ENCODE data around the gene LINC01488.

The LINC01488 gene

DNA sequence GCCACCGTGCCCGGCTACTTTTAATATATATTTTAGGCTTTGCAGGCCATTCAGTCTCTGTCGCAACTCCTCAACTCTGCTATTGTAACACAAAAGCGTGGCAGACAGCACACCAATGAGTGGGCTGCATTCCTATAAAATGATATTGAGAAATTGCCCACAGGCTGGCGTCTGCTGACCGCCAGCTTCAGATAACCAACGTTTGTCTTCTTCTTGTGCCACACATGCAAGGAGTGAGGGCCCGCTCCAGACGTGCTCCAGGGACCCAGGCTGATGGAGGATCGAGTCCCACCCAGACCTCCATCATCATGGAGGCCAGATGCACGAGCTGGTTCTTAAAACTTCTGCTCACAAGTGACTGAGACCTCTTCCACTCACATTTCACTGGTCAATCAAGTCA, 35.4 kb upstream of the LINC01488 start:
- DNase-seq, result no peak

- DNase-seq, result no peak
Observed at GRCh38 chr11:69447786-69448185, 33.7 kb upstream of the LINC01488 start.

GRCh38 chr11:69448471-69449284, 32.8 kb upstream of the LINC01488 start:
- DNase-seq, result no peak

GRCh38 chr11:69449320-69450063, 32.0 kb upstream of the LINC01488 start:
- peak; percentile 69 for DNase-seq

GRCh38 chr11:69450064-69450856, 31.2 kb upstream of the LINC01488 start:
- no peak for DNase-seq

- DNase-seq, result no peak
Observed at GRCh38 chr11:69450857-69451220, 30.6 kb upstream of the LINC01488 start.

- DNase-seq, result no peak
Observed at GRCh38 chr11:69451289-69451688, 30.2 kb upstream of the LINC01488 start.

DNA sequence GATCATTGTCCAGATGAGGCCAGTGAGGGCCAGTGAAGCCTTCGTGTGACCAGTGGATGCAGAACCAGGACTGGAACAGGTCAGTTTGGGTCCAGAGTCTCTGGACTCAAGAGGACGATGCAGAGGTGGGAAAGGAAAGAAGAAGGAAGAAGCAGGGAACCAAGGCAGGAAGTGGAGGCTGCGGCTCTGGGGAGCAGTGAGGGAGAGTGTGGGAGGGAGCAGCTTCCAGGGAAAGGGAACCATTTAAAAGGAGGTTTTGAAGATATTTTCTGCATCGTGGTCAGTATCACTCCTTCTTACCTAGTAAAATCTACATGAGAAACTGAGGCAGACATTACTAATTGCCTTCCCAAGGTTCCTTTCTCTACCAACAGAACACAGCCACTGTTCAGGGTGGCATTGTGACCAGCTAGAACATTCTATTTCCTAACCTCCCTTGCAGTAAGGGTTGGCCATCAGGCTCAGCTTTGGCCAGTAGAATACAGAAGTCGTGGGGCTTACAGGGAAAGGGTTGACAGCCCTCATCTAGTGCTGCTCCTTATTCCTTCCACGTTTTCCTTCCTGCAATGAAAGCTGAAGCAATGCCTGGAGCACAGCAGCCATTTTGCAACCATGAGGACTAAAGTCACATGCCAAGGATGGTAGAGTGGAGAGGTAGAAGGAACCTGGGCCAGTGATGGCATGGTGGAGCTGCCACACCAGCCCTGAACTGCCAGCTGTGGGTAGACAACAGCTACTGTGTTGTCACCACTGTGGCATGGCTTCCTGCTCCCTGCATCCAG, 29.1 kb upstream of the LINC01488 start:
- no peak for DNase-seq

DNA sequence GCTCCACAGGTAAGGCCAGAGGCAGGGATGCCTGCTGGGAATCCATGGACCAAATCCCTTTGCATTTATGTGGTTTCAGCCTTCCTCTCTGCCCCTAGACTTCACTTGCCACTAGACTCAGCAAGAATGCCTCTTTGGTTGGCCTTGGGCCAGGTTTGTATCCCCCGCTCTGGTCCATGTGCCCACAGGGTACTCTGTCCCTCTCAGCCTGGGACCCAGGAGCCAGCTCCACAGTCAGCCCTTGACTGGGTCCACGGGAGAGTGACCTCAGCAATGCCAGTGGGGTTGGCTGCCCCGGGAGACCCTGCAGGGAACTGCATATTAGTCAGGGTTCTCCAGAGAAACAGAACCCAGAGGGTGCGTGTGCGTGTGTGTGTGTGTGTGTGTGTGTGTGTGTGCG, 28.3 kb upstream of the LINC01488 start:
- no peak for DNase-seq

- no peak for DNase-seq
Observed at GRCh38 chr11:69454018-69454417, 27.4 kb upstream of the LINC01488 start.

GRCh38 chr11:69455969-69456368, 25.5 kb upstream of the LINC01488 start:
- DNase-seq, result no peak

DNA sequence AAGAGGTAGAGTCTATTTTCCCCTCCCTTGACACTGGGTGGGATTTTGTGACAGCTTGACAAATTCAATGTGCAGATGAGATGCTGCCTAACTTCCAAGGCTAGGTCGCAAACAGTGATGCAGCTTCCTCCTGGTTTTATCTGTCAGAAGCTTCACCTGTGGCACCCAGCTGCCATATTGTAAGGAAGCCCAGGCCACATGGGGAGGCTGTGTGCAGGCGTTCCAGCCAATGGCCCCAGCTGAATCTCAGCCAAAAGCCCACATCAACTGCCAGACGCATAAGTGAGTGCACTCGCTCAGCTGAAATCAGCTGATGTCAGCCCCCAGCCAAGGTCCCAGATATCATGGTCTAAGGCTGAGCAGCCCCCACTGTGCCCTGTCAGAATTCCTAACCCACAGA, 24.8 kb upstream of the LINC01488 start:
- DNase-seq, result no peak

- no peak for DNase-seq
Observed at GRCh38 chr11:69459848-69460539, 21.5 kb upstream of the LINC01488 start.

DNA sequence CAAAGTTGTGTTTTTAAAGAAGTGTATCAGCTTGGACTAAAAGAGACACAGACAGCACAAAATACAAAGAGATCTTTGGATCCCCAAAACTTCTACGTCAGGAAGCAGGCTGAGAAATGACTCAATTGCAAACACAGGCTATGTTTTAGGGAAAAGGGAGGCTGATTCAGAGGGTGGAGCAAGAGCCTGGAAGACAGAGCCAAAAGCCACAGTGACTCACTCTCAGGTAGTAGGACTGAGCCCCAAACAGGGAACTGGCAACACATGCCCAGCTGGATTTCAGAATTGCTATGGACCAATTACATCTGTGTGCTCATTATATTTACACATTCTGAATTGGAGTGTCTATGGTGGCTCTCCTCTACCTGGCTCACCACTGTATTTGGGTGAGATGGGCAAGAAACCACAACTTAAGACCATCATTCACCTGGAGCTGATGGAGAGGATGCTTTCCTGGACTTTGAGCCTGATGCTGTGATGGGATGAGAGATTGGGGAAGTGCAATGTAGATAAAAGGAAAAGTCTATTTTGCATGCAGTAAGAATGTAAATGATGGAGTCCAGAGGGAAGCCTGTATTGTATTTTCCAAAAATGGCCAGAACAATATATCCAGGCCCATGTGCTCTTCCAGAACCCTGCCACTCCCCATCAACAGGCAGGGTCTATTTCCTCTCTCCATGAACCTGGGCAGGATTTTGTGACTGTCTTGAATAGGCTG, 20.8 kb upstream of the LINC01488 start:
- no peak for DNase-seq

- DNase-seq, result no peak
Observed at GRCh38 chr11:69461272-69461962, 20.0 kb upstream of the LINC01488 start.

GRCh38 chr11:69462106-69462951, 19.1 kb upstream of the LINC01488 start:
- no peak for DNase-seq

- DNase-seq, result no peak
Observed at GRCh38 chr11:69463181-69463994, 18.1 kb upstream of the LINC01488 start.

- no peak for DNase-seq
Observed at GRCh38 chr11:69463995-69464960, 17.2 kb upstream of the LINC01488 start.

Data from NCI-H524 treated with DMSO at 0.1 percent for 48 hours (cell line).